Keratinocyte (primary cell): ENCODE results near the gene KDM7A. TPM values are rescaled to one million over a fixed set of nuclear protein-coding genes. Genes with fewer than 3 reads are reported as not detected.

Experiments
- DNase-seq: peaks from one replicate; pipeline ENCODE4 v3.0.0-alpha.2; 2011; ENCODE audit warnings: low read depth, missing footprints, low spot score
- FAIRE-seq: peaks from 2 replicates; lab custom pipeline; 2011; peaks lifted over from hg19 to GRCh38; lab: Jason Lieb, UNC
- H2AFZ ChIP-seq: 2 replicates; pipeline ENCODE4 v1.6.0; 2012; ENCODE audit warnings: low read length, control low read depth, inconsistent platforms; ENCODE audit not compliant: control insufficient read depth
- H3K27ac ChIP-seq: 2 replicates; pipeline ENCODE4 v1.5.1; 2011; ENCODE audit warnings: low read length; ENCODE audit not compliant: control insufficient read depth, insufficient read depth
- H3K27me3 ChIP-seq: 3 replicates; pipeline ENCODE4 v1.6.0; 2011; ENCODE audit warnings: low read length; ENCODE audit not compliant: control insufficient read depth, insufficient read depth; ENCODE audit errors: extremely low read depth
- H3K36me3 ChIP-seq, 2 experiments: 2 replicates in 1 of 2; 3 replicates in 1 of 2; pipeline ENCODE4 v1.5.1; 2011; ENCODE audit warnings: low read length in 2 of 2, mild to moderate bottlenecking in 1 of 2; ENCODE audit not compliant: control insufficient read depth in 2 of 2, insufficient read depth in 2 of 2; ENCODE audit errors: extremely low read depth in 1 of 2
- H3K4me1 ChIP-seq: 3 replicates; pipeline ENCODE4 v1.5.1; 2011; ENCODE audit warnings: low read length; ENCODE audit not compliant: control insufficient read depth, insufficient read depth; ENCODE audit errors: extremely low read depth
- H3K4me2 ChIP-seq: 3 replicates; pipeline ENCODE4 v1.6.0; 2011; ENCODE audit warnings: low read depth, low read length; ENCODE audit not compliant: control insufficient read depth, insufficient read depth; ENCODE audit errors: extremely low read depth
- H3K4me3 ChIP-seq, 3 experiments: fragments of 200-600 bp in 1 of 3; sonication (generic) in 1 of 3; 2 replicates in 2 of 3; 3 replicates in 1 of 3; pipeline ENCODE4 v1.5.1; 2011 to 2016; ENCODE audit warnings: low read length in 3 of 3, mild to moderate bottlenecking in 3 of 3, control low read depth in 2 of 3, inconsistent platforms in 1 of 3, low read depth in 1 of 3, mixed read lengths in 1 of 3, mixed run types in 1 of 3, moderate library complexity in 1 of 3; ENCODE audit not compliant: control insufficient read depth in 2 of 3, insufficient read depth in 2 of 3; ENCODE audit errors: extremely low read depth in 1 of 3
- H3K79me2 ChIP-seq: 2 replicates; pipeline ENCODE4 v1.6.0; 2012; ENCODE audit warnings: low read length; ENCODE audit not compliant: control insufficient read depth, insufficient read depth
- H3K9ac ChIP-seq: 3 replicates; pipeline ENCODE4 v1.6.0; 2011; ENCODE audit warnings: low read length; ENCODE audit not compliant: control insufficient read depth, insufficient read depth; ENCODE audit errors: extremely low read depth
- H3K9me1 ChIP-seq: 3 replicates; pipeline ENCODE4 v1.6.0; 2011; ENCODE audit warnings: low read length; ENCODE audit not compliant: control insufficient read depth, insufficient read depth; ENCODE audit errors: extremely low read depth
- H3K9me3 ChIP-seq: 2 replicates; pipeline ENCODE4 v1.5.1; 2012; ENCODE audit warnings: low read depth, low read length; ENCODE audit not compliant: control insufficient read depth
- H4K20me1 ChIP-seq: 3 replicates; pipeline ENCODE4 v1.6.0; 2011; ENCODE audit warnings: low read length; ENCODE audit not compliant: control insufficient read depth, insufficient read depth; ENCODE audit errors: extremely low read depth
- EZH2 ChIP-seq: IDR thresholded peaks from one replicate; pipeline ENCODE4 v1.6.1; 2012; ENCODE audit warnings: inconsistent platforms, mild to moderate bottlenecking, low read length, moderate library complexity
- dilution Hi-C: fragments of 300-500 bp; cut with MboI; formaldehyde crosslinking; loops from one replicate; pipeline ENCODE4 v1.7.0; 2020; ENCODE audit warnings: low sequenced_read_pairs; ENCODE audit not compliant: extremely low pct_ligation_motif_present
- polyA plus RNA-seq, 5 experiments: library from polyadenylated mRNA; depleted of rRNA in 3 of 5; stranded (reverse) in 3 of 5; stranded (forward) in 1 of 5; unstranded in 1 of 5; fragments of >200 nt; gene quantifications; 1 replicate in 1 of 5; 2 replicates in 3 of 5; 3 replicates in 1 of 5; pipeline versions ENCODE4 v1.2.1 to v1.2.3, GENCODE V29; 2011 to 2012; ENCODE audit warnings: missing spikeins in 2 of 5, low read depth in 1 of 5, low replicate concordance in 1 of 5
- TF ChIP-seq, protein P1 (sequence below), 3 experiments: IDR thresholded peaks in 1 of 3; conservative IDR thresholded peaks in 1 of 3; optimal IDR thresholded peaks in 1 of 3; 2 replicates in 2 of 3; 3 replicates in 1 of 3; pipeline versions ENCODE3 to v1.5.1; 2011; ENCODE audit warnings: low read length in 3 of 3, mild to moderate bottlenecking in 3 of 3, moderate library complexity in 2 of 3, control low read depth in 1 of 3, inconsistent platforms in 1 of 3; ENCODE audit not compliant: insufficient read depth in 2 of 3; ENCODE audit errors: extremely low read depth in 1 of 3

Gene KDM7A
- polyA plus RNA-seq, 1 donor (not counting 4 experiments of a cell fraction or from before 2014, with no cell fraction given) = 3.3 TPM

DNA sequence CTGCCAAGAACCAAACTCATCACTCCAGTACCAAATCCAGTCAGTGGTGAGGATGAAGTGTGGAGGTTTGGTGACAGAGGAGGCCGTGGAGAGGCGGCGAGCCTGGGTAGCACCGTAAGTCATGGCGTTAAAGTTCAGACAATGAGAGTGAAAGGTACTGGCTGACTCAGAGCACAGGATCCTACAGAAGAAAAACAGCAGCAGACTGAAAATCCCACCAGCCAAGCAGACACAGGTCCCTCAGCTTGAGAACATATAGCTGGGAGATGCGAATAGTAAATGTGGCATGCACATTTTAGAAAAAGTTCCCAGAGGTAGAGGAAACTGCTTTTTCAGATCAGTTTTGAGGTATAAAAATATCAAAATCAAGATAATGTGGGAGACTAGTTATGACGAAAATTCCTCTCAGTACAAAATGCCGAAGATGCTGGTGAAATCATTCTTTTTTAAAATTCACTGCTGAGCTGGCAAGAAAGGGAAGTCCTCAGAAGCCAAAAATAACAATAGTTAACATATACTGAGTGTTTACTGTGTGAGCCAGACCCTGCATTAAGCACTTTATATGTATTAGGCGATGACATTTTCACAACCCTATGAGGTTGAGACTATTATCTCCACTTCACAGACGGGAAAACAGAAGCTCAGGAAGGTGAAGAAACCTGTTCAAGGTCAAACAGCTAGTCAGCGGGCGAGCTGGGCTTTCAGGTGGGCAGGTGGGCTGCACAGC, 135.0 kb downstream of the KDM7A start:
- DNase-seq = no peak
- no peaks in the 10 kb centered on the region for H3K79me2 ChIP-seq
- no peaks in the 10 kb centered on the region for H3K27me3 ChIP-seq
- H3K9me3 ChIP-seq = no peaks in the 10 kb centered on the region
- H2AFZ ChIP-seq = no peak overlapping the region
- no peaks in the 10 kb centered on the region for H4K20me1 ChIP-seq
- no peak overlapping the region for H3K9ac ChIP-seq
- H3K4me3 ChIP-seq = no peak overlapping the region
- H3K36me3 ChIP-seq = peaks cover 11 to 32% of the 10 kb centered on the region in 2 experiments
- H3K9me1 ChIP-seq = no peaks in the 10 kb centered on the region
- TF ChIP-seq, protein P1, sequence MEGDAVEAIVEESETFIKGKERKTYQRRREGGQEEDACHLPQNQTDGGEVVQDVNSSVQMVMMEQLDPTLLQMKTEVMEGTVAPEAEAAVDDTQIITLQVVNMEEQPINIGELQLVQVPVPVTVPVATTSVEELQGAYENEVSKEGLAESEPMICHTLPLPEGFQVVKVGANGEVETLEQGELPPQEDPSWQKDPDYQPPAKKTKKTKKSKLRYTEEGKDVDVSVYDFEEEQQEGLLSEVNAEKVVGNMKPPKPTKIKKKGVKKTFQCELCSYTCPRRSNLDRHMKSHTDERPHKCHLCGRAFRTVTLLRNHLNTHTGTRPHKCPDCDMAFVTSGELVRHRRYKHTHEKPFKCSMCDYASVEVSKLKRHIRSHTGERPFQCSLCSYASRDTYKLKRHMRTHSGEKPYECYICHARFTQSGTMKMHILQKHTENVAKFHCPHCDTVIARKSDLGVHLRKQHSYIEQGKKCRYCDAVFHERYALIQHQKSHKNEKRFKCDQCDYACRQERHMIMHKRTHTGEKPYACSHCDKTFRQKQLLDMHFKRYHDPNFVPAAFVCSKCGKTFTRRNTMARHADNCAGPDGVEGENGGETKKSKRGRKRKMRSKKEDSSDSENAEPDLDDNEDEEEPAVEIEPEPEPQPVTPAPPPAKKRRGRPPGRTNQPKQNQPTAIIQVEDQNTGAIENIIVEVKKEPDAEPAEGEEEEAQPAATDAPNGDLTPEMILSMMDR (optimal IDR thresholded peaks at IDR 0.05 in 1 of 3, IDR thresholded peaks at IDR 0.05 in 1 of 3, conservative IDR thresholded peaks at IDR 0.05 in 1 of 3; ENCODE audit: extremely low read depth in 1 of 3, insufficient read depth in 2 of 3, low read length in 3 of 3) = no peak
- no peak for TF ChIP-seq EZH2
- no peak for FAIRE-seq
- dilution Hi-C loops = no loop called here
- no peak overlapping the region for H3K27ac ChIP-seq
- H3K4me2 ChIP-seq = no peak overlapping the region
- H3K4me1 ChIP-seq = peaks cover 6% of the 10 kb centered on the region

- Histone ChIP-seq H3K79me2 (no peaks in the 10 kb centered on the region), H3K9me3 (no peaks in the 10 kb centered on the region), H3K4me3 (no peak overlapping the region), H4K20me1 (no peaks in the 10 kb centered on the region), H3K4me1 (peaks cover 22% of the 10 kb centered on the region), H3K9ac (no peak overlapping the region), H3K27ac (no peak overlapping the region), H3K4me2 (no peak overlapping the region), H2AFZ (no peak overlapping the region), H3K27me3 (no peaks in the 10 kb centered on the region), H3K36me3 (peaks cover 7 to 30% of the 10 kb centered on the region in 2 experiments), H3K9me1 (no peaks in the 10 kb centered on the region)
- DNase-seq = no peak
- FAIRE-seq = no peak
- dilution Hi-C loops = no loop called here
- TF ChIP-seq EZH2 = no peak
- TF ChIP-seq, protein P1 (optimal IDR thresholded peaks at IDR 0.05 in 1 of 3, IDR thresholded peaks at IDR 0.05 in 1 of 3, conservative IDR thresholded peaks at IDR 0.05 in 1 of 3; ENCODE audit: extremely low read depth in 1 of 3, insufficient read depth in 2 of 3, low read length in 3 of 3) = no peak
Observed at GRCh38 chr7:140039896-140040295, 136.9 kb downstream of the KDM7A start.
